CD4-positive, alpha-beta T cell treated with Interleukin-4 for 4 hours (primary cell): ENCODE results near the gene ARHGEF6.
"Not testable (repeated sequence)": the region's sequence is repeated elsewhere in the genome, so short reads cannot be mapped to it uniquely, and the experiment has no call there.

Source experiments
- DNase-seq: peaks from one replicate; pipeline ENCODE4 v3.0.0-alpha.2; 2020

The ARHGEF6 gene

GRCh38 chrX:136780763-136781162, at the start of gene ARHGEF6:
Gene ARHGEF6, minus strand, starts transcription at chrX:136780932. Its CDS starts 50 bp downstream, at chrX:136780882.
- peak; percentile 51 for DNase-seq

DNA sequence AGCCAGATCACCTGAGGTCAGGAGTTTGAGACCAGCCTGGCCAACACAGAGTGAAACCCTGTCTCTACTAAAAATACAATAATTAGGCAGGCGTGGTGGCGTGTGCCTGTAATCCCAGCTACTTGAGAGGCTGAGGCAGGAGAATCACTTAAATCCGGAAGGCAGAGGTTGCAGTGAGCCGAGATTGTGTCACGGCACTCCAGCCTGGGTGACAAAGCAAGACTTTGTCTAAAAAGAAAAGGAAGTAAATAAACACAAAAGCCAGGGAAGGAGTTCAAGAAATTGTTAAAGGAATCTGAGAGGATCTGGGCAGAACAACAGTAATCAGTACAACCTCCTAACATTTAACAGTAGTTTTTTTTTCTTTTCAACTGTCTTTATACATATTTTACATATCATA, 48.7 kb upstream of the ARHGEF6 start:
- DNase-seq = no peak

DNA sequence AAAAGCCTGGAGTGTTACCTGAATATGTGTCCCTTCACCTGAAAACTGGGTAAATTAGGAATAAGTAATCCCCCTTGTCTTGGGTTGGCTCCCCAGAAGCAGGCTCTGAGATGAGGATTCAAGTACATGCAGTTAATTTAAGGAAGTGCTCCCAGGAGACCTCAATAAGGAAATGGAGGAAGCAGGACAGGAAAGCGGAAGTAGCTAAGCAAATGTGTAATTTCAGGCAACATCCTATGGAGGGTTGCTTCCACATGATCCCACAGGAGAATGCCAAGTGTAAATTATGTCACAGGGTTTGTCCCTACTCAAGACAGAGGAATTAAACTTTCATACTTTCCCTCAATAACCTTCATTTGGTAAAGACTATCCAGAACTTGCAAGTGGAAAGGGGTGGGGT, 48.1 kb upstream of the ARHGEF6 start:
- DNase-seq = no peak

DNA sequence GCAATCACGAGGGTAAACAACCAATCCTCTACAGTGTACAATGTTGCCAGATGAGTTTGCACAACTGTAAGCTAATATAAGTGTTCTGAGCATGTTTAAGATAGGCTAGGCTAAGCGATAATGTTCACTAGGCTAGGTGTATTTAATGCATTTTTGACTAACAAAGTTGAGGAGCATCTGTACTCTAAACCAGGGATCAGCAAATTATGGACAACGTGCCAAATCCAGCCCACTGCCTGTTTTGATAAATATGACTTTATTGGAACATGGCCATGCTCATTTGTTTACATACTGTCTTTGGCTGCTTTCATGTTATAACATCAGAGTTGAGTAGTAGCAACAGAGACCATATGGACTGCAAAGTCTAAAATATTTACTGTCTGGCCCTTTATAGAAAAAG, 46.3 kb upstream of the ARHGEF6 start:
- no peak for DNase-seq

GRCh38 chrX:136825771-136826170, 45.0 kb upstream of the ARHGEF6 start:
- DNase-seq = no peak

- no peak for DNase-seq
Measured at GRCh38 chrX:136823175-136823574, 42.4 kb upstream of the ARHGEF6 start.

DNA sequence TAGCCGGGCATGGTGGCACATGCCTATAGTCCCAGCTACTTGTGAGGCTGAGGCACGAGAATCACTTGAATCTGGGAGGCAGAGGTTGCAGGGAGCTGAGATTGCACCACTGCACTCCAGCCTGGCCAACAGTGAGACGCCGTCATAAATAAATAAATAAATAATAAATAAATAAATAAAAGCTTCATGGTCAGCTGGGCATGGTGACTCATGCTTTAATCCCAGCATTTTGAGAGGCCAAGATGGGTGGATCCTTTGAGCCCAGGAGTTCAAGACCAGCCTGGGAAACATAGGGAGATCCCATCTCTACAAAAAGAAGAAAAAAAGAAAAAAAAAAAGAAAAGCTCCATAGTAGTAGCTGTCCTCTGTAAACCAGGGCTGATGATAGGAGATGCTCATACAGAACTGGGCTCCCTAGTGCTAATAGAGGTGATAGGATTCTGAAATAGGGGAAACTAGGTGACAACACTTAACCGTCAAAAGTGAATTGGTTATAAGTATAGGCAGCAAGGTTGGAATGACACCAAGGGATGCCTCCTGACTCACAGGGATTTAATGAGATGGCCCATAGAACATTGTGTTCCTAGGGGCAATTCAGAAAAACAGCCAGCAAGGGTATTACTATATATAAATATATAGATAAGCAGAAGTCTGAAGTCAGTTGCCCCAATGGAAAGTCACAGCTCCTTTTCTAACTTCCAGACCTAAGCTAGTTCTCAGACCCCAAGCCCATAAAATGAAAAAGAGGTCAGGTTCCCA, 41.8 kb upstream of the ARHGEF6 start:
- no peak for DNase-seq

GRCh38 chrX:136819756-136820155, 39.0 kb upstream of the ARHGEF6 start:
- not testable (repeated sequence) for DNase-seq

DNA sequence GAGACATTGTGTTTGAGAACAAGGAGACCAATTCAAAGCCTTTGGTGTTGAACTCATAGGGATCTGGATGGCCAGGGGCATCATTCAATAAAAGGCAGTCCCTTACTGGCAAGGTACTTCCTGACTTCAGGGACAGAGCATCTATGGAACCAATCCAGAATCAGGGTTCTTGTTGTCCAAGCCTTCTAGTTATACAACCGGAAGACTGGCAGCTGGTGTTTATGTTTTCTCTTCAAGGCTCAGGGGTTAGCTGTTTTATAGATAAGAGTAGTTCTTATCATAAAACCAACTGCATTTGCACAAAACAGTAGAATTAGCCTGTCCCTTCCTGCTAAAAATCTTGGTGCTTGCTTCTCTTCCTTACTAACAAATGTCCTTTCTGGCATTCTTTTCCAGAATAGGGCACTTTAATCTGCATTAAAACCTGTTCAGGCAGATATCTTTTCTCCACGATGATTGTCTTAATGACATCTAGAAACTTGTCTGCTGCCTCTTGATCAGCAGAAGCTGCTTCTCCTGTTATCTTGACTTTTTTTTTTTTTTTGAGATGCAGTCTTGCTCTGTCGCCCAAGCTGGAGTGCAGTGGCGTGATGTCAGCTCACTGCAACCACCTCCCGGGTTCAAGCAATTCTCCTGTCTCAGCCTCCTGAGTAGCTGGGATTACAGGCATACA, 38.4 kb upstream of the ARHGEF6 start:
- no peak for DNase-seq

- no peak for DNase-seq
Measured at GRCh38 chrX:136816975-136817374, 36.2 kb upstream of the ARHGEF6 start.

DNA sequence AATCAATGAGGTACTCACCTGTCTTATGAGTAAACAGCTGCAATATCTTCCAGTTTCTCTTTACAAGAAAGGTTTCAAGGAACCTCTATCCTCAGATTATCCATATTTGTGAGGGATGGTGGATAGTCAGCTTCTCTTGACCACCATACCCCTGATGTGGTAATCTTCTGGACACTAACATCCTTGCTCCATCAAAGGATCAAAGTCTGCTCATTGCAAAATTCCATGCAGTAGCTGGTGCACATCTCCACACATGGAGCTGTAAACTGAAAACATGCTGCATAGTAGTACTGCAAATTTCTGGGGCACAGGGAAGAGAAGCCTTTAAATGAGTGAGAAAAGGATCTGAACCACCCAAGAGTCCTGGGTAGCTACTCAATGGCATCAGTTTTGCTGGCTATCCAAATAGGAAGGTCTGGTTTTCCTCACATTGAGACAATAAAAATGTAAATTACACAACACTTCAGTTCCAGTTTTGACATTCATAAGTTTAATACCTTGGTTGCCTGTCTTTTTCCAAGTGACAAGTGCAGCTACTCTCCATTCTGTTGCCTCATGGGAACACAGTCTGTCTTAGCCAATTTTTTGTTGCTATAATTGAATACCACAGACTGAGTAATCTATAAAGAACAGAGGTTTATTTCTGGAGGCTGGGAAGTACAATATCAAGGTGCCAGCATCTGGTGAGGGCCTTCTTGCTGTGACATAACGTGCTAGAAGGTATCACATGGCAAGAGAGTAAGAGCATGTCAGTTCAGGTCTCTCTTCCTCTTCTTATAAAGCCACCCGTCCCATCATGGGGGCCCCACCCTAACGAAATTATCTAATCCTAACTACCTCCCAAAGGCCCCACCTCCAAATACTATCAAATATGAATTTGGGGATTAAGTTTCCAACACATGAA, 34.4 kb upstream of the ARHGEF6 start:
- no peak for DNase-seq

- no peak for DNase-seq
Measured at GRCh38 chrX:136812286-136812685, 31.6 kb upstream of the ARHGEF6 start.

DNA sequence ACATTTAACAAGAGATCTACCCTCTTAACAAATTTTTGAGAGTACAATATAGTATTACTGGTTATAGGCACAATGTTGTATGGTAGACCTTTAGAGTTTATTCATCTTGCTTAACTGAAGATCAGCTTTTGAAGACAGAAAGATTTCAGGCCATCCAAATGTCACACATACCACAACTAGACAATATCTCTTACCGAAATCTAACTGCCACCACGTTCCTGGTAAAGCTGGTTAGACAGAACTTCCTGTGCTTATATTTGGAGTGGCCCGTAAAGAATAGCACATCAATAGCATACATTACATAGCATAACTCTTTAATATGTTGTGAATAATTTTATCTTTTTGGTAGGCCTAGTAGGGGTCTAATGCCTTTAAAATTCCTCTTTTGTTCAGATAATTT, 29.8 kb upstream of the ARHGEF6 start:
- peak; percentile 4 for DNase-seq

- no peak for DNase-seq
Measured at GRCh38 chrX:136806891-136807410, 26.2 kb upstream of the ARHGEF6 start.

GRCh38 chrX:136802515-136802914, 21.8 kb upstream of the ARHGEF6 start:
- DNase-seq = no peak

GRCh38 chrX:136797787-136798186, 17.1 kb upstream of the ARHGEF6 start:
- no peak for DNase-seq

- DNase-seq = not testable (repeated sequence)
Measured at GRCh38 chrX:136795132-136795531, 14.4 kb upstream of the ARHGEF6 start.

- DNase-seq = not testable (repeated sequence)
Measured at GRCh38 chrX:136794660-136795059, 13.9 kb upstream of the ARHGEF6 start.

- DNase-seq = no peak
Measured at GRCh38 chrX:136794080-136794479, 13.3 kb upstream of the ARHGEF6 start.

- DNase-seq = no peak
Measured at GRCh38 chrX:136789856-136790255, 9.1 kb upstream of the ARHGEF6 start.

GRCh38 chrX:136784231-136784630, 3.5 kb upstream of the ARHGEF6 start:
- no peak for DNase-seq

GRCh38 chrX:136783159-136783558, 2.4 kb upstream of the ARHGEF6 start:
- no peak for DNase-seq

- no peak for DNase-seq
Measured at GRCh38 chrX:136781180-136781797, 557 bp upstream of the ARHGEF6 start.
